Fibroblast of villous mesenchyme (primary cell): ENCODE measurements around the gene MTR. TPM values are rescaled to one million over a fixed set of nuclear protein-coding genes. Genes with fewer than 3 reads are reported as not detected.

Experiments
- DNase-seq: peaks from one replicate; pipeline ENCODE4 v3.0.0-alpha.2; 2010; ENCODE audit warnings: low read depth
- H3K4me3 ChIP-seq: 2 replicates; pipeline ENCODE4 v1.5.1; 2011; ENCODE audit warnings: low read depth, mild to moderate bottlenecking, low read length
- CTCF ChIP-seq: IDR thresholded peaks from 2 replicates; pipeline ENCODE4 v1.5.1; 2012; ENCODE audit warnings: low read depth, mild to moderate bottlenecking, low read length; ENCODE audit not compliant: insufficient read depth
- total RNA-seq: library from RNA; depleted of rRNA; stranded (reverse); fragments of >200 nt; gene quantifications from 2 replicates; pipeline ENCODE4 v1.2.3, GENCODE V29; 2012

MTR gene
- total RNA-seq, 1 donor = 34.5 TPM

DNA sequence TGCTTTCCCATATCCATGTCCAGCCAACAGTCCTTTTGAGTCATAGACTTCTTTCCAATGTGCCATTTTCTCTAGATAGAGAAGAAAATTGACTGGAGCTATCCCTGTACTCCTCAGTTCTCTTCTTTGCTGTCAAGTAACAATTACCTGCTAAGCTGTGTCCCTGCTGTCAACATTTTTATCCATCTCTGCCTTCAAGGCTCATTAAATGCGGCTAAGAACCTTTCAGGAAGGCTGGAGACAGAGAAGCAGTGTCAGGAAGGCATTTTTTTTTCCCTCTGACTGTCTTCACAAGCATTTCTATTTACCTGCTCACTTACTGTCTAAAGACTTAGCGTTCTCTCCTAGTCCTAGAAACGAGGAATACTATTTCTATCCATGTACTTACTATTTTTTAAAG lies 69.1 kb downstream of the MTR start:
- TF ChIP-seq CTCF = no peak
- no peak overlapping the region for H3K4me3 ChIP-seq
- no peak for DNase-seq

- DNase-seq = no peak
- H3K4me3 ChIP-seq = no peak overlapping the region
- TF ChIP-seq CTCF = no peak
Measured at GRCh38 chr1:236864996-236865817, 70.1 kb downstream of the MTR start.

DNA sequence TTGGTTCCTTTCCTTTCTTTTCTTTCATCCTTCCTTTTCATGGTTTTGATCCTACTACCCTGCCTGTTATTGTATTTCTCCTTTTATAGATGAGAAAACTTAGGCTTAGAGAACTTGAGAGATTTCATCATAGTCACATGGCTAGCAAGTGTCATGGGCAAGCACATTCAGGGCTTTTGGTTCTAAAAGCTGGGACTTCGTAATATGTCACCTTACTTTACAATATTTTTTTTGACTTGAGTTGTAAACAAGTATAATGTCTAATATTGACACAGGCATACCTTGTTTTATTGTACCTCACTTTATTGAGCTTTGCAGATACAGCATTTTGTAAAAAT lies 70.7 kb downstream of the MTR start:
- no peak for TF ChIP-seq CTCF
- H3K4me3 ChIP-seq = no peak overlapping the region
- no peak for DNase-seq

DNA sequence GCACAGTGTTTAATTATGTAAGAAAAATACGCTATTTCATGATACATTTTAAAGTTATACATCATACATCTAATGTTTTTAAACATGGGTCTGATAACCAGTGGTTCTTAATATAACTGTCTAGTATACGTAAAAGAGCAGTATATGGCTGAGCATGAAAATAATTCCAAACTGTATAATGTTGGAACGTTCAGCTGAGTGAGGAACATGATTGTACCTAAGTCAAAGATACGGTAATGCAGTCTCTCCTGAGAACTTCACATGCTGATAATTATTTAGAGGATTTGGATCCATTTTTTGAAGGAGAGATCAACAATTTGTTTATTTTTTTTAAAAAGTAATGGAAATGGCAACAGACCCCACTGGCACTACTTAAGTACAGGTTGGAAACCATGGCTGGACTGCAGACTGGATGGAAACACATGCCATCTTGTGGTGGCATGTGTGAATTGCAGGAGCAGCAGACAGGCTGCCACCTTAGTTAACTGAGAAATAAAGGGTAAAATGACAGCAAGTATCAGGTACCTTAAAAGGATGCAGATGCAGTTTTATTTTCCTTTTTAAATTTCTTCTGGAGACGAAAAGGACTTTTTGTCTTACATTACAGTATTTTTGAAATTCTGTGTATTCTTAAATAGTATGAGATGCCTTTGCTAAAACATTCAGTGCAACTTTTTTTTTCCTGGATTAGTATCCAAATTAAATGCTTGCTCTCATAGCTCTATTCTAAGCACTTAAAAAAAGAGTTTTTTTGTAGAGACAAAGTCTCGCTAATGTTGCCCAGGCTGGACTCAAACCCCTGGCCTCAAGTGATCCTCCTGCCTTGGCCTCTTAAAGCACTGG lies 73.8 kb downstream of the MTR start:
- no peak overlapping the region for H3K4me3 ChIP-seq
- DNase-seq = peak; percentile 80
- peak; percentile 99 for TF ChIP-seq CTCF

GRCh38 chr1:236869911-236870310 lies 74.8 kb downstream of the MTR start:
- no peak for TF ChIP-seq CTCF
- H3K4me3 ChIP-seq = no peak overlapping the region
- no peak for DNase-seq

- no peak for TF ChIP-seq CTCF
- no peak overlapping the region for H3K4me3 ChIP-seq
- DNase-seq = no peak
Measured at GRCh38 chr1:236870721-236871120, 75.6 kb downstream of the MTR start.
